Measurements from ENCODE around the gene PPIB. TPM values are rescaled to one million over a fixed set of nuclear protein-coding genes. Genes with fewer than 3 reads are reported as not detected.

The PPIB gene
- total and polyA plus RNA-seq, 9 of the 15 experiments (the other 6 are each of a cell fraction or from before 2014, with no cell fraction given), result 306 to 746 (median 439) TPM

- Histone ChIP-seq H3K36me3 (ENCODE audit: control insufficient read depth, insufficient read depth, low read length) (peaks cover 53% of the 10 kb centered on the region), H3K27ac (ENCODE audit: extremely low read depth, low read depth, low read length) (no peak overlapping the region), H3K27me3 (ENCODE audit: control insufficient read depth in 2 of 2, insufficient read depth in 2 of 2, low read length in 2 of 2) (no peaks in the 10 kb centered on the region), H3K4me3 (no peak overlapping the region), H3K4me2 (ENCODE audit: insufficient read depth, low read length) (no peak overlapping the region), H3K9me3 (replicated peaks; ENCODE audit: control insufficient read depth, insufficient read depth, low read depth, low read length) (no peaks in the 10 kb centered on the region), H3K9ac (ENCODE audit: insufficient read depth in 1 of 2, low read depth in 2 of 2, low read length in 2 of 2) (peak overlapping the region in 1 of 2 experiments; percentile 19; a peak in 1 of 4 replicates), H3K9me1 (ENCODE audit: control insufficient read depth, insufficient read depth, low read length) (no peaks in the 10 kb centered on the region), H2AFZ (ENCODE audit: low read depth, low read length) (no peak overlapping the region), H4K20me1 (replicated peaks; ENCODE audit: control insufficient read depth, insufficient read depth, low read length) (peaks cover 19% of the 10 kb centered on the region), H3K4me1 (replicated peaks in 1 of 2; ENCODE audit: control insufficient read depth in 2 of 2, insufficient read depth in 2 of 2, low read length in 2 of 2) (peaks cover 3 to 4% of the 10 kb centered on the region in 2 experiments; a peak in 3 of 5 replicates), H3K79me2 (ENCODE audit: control insufficient read depth, insufficient read depth, low read length) (peaks cover 54% of the 10 kb centered on the region)
- no peak for DNase-seq (ENCODE audit: extremely low read depth in 1 of 4, low spot score in 3 of 4)
- TF ChIP-seq POLR2H (tag; IDR thresholded peaks at IDR 0.05; ENCODE audit: low read depth), result no peak
- TF ChIP-seq HNRNPK (IDR thresholded peaks at IDR 0.05; ENCODE audit: low read depth, low read length, poor library complexity, severe bottlenecking), result no peak
- no peak for TF ChIP-seq ATF1 (CRISPR knock-in tag; IDR thresholded peaks at IDR 0.05)
- no peak for TF ChIP-seq ATF1 (tag; IDR thresholded peaks at IDR 0.05)
- no peak for TF ChIP-seq RUNX1 (IDR thresholded peaks at IDR 0.05; ENCODE audit: low read depth)
- ChIA-PET CTCF (ENCODE audit: low intra/inter-chr PET ratio) (no interaction called here), POLR2A (interaction anchor here (0.8 to 2.6 kb wide), 6 partner anchors 10 to 189 kb away, joined by 3 to 11 read pairs (median 4); partner anchors contain the start of gene CIAO2A)
- intact Hi-C loops (cut with micrococcal nuclease), result no loop called here
- ATAC-seq, result no peak
- no peak for FAIRE-seq
- no TSS peak for BruUV-seq (replicated peaks)
- in situ Hi-C loops (cut with MboI), result no loop called here
- WGBS (ENCODE audit: insufficient coverage, low coverage, missing lambda C conversion rate), result 87% methylated on average over 3 of the region's 3 CpGs
Observed at GRCh38 chr15:64111679-64112050, 51.2 kb downstream of the PPIB start.

GRCh38 chr15:64110950-64111678 is 51.7 kb downstream of the PPIB start:
- no TSS peak for BruUV-seq (replicated peaks)
- no peaks in the 10 kb centered on the region for H3K27me3 ChIP-seq (ENCODE audit: control insufficient read depth in 2 of 2, insufficient read depth in 2 of 2, low read length in 2 of 2)
- H4K20me1 ChIP-seq (replicated peaks; ENCODE audit: control insufficient read depth, insufficient read depth, low read length), result peaks cover 24% of the 10 kb centered on the region
- H2AFZ ChIP-seq (ENCODE audit: low read depth, low read length), result no peak overlapping the region
- no peaks in the 10 kb centered on the region for H3K9me3 ChIP-seq (replicated peaks; ENCODE audit: control insufficient read depth, insufficient read depth, low read depth, low read length)
- no peak overlapping the region; the same call in 2 of the 3 replicates for H3K27ac ChIP-seq (ENCODE audit: extremely low read depth, low read depth, low read length)
- peaks cover 60% of the 10 kb centered on the region for H3K79me2 ChIP-seq (ENCODE audit: control insufficient read depth, insufficient read depth, low read length)
- no peak overlapping the region for H3K9ac ChIP-seq (ENCODE audit: insufficient read depth in 1 of 2, low read depth in 2 of 2, low read length in 2 of 2)
- ATAC-seq, result no peak
- FAIRE-seq, result no peak
- whole genome bisulfite sequencing (ENCODE audit: insufficient coverage, low coverage, missing lambda C conversion rate), result 66% methylated on average over 3 of the region's 3 CpGs
- ChIA-PET POLR2A (interaction anchor here (0.8 to 2.6 kb wide), 8 partner anchors 9 to 189 kb away, joined by 3 to 11 read pairs (median 4); partner anchors contain the start of genes CIAO2A and SNX1), CTCF (ENCODE audit: low intra/inter-chr PET ratio) (no interaction called here)
- intact Hi-C loops (cut with micrococcal nuclease), result no loop called here
- no peaks in the 10 kb centered on the region for H3K9me1 ChIP-seq (ENCODE audit: control insufficient read depth, insufficient read depth, low read length)
- H3K4me1 ChIP-seq (replicated peaks in 1 of 2; ENCODE audit: control insufficient read depth in 2 of 2, insufficient read depth in 2 of 2, low read length in 2 of 2), result peaks cover 3 to 9% of the 10 kb centered on the region in 2 experiments; a peak in 4 of 5 replicates
- H3K4me3 ChIP-seq, result no peak overlapping the region
- in situ Hi-C loops (cut with MboI), result no loop called here
- DNase-seq (ENCODE audit: extremely low read depth in 1 of 4, low spot score in 3 of 4), result no peak
- no peak overlapping the region for H3K4me2 ChIP-seq (ENCODE audit: insufficient read depth, low read length)
- peaks cover 47% of the 10 kb centered on the region for H3K36me3 ChIP-seq (ENCODE audit: control insufficient read depth, insufficient read depth, low read length)
- TF ChIP-seq ZNF511 (CRISPR knock-in tag; IDR thresholded peaks at IDR 0.05) (no peak), NFE2L1 (tag; IDR thresholded peaks at IDR 0.05; ENCODE audit: borderline replicate concordance, low read depth) (no peak), ZNF24 (IDR thresholded peaks at IDR 0.05) (no peak), MITF (IDR thresholded peaks at IDR 0.05) (no peak), MXI1 (IDR thresholded peaks at IDR 0.05; ENCODE audit: low read depth, low read length) (no peak), TFE3 (CRISPR knock-in tag; IDR thresholded peaks at IDR 0.05) (no peak), BRCA1 (IDR thresholded peaks at IDR 0.05) (no peak), BRCA1 (CRISPR knock-in tag; IDR thresholded peaks at IDR 0.05) (no peak)

Data from K562 (cell line).